Skin epidermis (tissue), 12 donors: ENCODE results near the gene EOLA1.
"Not testable (repeated sequence)": the region's sequence is repeated elsewhere in the genome, so short reads cannot be mapped to it uniquely, and the experiment has no call there.

Experiments used
- H3K27ac ChIP-seq, 21 experiments: fragments of 200-600 bp; sonication (generic) in 11 of 21; one replicate each; pipeline ENCODE4 v1.5.0; 2020; ENCODE audit warnings: mild to moderate bottlenecking in 3 of 21, inconsistent platforms in 2 of 21, moderate library complexity in 2 of 21
- H3K4me3 ChIP-seq, 7 experiments: fragments of 200-600 bp; sonication (generic) in 2 of 7; one replicate each; pipeline ENCODE4 v1.5.0; 2020; ENCODE audit warnings: inconsistent platforms in 2 of 7, mild to moderate bottlenecking in 2 of 7, moderate library complexity in 1 of 7

The EOLA1 gene

DNA sequence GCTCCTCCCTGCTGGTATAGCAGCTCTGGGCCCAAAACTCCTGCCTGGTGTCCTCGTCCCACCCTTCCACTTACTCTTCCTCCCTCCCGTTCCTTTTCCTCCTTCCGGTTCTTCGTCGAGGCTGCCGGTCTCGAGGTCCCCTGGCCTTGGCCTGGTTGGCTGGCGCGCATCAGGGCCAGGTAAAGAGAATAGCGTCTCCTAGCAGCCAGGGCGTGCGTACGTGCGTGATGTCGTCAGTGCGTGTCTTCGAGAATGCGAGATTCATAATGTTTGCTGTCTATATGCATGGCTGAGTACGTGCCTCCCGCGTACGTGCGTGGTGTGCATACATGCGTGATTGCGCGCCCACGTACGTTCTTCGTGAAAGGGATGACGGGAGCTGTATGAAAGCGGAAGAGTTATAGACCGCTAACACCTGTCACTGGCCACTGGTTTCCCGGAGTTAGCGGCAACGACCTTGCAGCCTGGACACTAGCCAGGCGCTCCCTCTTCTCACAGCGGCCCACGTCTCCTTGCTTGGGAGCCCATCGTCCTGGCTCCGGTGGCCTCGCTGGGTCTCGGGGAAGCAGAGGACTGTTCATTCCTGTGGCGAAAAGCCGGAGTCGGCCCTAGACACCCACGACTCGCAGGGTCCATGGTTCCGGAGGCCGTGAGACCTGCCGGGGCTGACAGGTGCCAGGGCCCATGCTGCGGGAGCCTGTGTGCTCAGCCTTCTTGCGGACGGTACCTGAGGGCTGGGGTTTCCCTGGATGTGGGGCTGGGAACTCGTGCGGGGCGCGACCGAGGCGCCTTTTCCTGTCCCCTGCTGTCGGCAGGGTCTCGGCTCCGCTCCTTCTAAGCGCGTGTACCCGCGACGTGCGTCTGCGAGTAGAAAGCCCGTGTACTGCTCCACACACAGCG, at the start of gene EOLA1:
EOLA1 (plus strand) TSS at position 392 of the 900 bp plus-strand sequence. CDS start 4,619 bp downstream, outside the sequence.
- peak within 1 kb of the TSS; percentile 45 to 71 (median 57) for H3K4me3 ChIP-seq

DNA sequence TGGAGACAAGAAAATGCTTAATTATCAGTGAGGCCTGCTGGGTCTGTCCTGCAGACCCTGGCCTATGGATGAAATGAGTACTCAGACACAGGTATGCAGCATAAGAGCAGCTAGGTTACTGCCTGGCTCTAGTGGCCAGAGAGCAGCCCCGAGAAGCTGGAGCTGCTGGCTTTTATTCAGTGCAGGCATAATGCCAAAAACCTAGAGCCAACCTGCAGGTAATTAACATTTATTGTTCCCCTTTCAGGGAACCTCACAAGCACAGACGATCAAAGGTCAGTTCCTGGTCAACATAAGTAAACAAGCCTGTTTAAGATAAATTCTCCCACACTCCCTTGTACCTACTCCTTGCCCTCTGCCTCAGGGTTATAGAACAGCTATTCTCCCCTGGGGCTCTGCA, 49.0 kb upstream of the EOLA1 start:
- Histone ChIP-seq H3K4me3 (no peak overlapping the region), H3K27ac (no peak overlapping the region)

More for the DNA sequence above, at the start of gene EOLA1:
- H3K27ac ChIP-seq = peak within 1 kb of the TSS; percentile 48 to 91 (median 85)

DNA sequence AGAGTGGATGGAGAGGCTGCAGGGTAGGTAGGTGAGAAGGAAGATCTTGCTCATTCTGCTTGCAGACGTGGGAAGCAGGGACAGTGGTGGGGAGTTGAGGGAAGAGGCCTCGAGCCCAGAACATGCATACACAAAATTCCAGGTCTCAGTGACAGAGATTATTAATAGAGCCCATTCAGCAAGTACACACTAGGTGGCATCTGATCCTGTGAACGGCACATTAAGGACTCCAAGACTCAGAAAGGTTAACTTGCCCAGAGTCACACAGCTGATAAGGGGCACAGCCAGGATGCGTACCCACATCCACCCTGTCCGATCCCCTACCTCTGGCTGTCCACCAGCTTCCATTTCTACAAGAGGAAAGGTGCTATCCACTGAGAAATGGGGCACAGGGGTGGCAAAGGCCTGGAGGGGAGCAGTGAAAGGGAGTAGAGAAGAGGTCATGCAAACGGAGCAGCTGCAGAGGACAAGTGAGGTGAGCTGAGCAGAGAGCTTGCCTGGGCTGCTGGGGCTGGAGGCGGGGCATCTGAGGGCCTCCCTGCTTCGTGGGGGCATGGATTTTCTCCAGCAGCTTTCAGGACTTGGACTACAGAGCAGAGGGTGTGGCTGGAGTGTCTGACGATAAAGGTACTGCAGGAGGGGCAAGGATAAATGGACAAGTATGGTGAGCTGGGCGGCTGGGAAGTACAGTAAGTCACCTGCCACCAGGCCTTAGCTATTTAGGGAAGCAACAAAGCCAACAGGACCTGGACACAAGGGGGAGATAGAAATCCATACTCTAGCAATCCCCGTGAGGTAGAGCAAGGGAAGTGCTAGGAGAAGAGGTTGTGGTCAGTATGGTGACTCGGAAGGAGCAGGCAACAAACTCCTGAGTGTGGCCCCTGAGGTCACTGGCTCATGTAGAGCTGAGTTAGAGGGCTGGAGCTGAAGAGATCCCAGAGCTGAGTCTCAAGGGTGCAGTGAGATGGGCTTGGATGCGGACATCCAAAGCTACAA, 46.9 kb upstream of the EOLA1 start:
- Histone ChIP-seq H3K27ac (no peak overlapping the region), H3K4me3 (no peak overlapping the region)

DNA sequence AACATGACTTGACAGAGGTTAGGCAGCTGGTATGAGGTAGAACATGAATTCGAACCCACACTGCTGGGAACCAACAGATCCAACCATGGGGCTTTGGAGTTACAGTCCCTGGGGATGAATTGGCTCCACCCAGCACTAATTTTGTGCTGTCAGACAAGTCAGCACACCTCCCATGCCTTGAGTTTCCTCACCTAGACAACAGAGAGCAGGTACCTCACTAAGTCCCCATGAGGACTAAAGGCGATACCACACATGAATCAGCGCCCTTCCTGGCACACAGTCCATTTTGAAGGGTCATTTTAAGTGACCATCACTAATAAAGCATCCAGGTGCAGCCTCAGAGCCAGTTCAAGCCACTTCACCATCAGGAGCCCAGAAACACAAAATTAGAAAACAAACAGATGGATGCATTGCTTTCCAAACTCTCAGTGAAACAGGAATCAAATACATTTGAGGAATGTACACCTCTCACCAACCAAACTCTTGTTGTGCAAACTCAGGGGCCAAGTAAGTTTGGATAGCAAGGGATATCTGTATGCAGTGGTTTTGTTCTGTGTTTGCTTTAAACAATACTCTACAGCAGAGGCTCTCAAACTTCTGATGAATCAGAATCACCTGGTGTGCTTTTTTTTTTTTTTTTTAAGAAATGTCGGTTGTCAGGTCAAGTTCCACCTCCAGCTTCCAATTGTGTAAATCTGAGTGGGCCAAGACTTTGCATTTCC, 45.8 kb upstream of the EOLA1 start:
- Histone ChIP-seq H3K27ac (no peak overlapping the region), H3K4me3 (no peak overlapping the region)

DNA sequence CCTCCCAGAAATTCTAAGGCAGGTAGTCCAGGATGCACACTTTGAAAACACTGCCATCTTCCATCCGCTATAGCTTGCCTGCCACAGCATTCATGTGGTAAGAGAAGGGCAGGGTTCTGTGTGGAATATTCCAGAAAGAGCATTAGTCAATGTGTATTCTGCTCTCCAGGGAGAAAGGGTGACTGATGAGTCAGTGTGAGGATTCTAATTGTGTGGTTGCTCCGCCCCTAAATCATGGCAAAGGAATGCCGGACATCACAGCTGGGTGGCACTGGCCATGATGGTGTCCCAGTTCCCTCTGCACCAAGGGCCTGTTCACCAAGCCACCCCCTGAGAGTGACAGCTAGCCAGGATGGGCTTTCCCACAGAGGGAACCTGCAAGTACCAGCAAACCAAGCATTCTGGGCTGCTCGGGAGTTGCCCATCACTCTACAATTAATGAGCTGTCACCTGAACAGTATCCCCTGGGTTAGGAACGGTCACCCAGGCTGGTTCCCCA, 45.2 kb upstream of the EOLA1 start:
- H3K4me3 ChIP-seq = no peak overlapping the region
- H3K27ac ChIP-seq = no peak overlapping the region

DNA sequence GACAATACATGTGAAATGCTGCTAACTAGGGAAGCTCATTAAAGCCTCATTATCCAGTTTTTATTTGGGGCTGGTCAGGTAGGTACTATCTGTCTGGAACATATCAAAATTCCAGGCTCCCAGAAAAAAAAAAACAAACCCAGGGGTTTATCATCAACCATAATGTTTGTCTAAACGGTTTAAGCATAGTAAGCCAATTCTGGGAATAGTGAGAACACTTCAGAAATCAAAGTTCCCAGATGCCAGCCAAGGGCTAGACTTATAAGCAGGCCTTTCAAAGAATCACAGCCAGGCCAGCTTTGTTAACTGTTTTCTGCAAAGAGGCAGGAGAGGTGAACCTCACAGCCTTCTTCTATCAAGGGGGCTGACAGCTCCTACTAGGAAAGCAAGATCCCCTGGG, 43.8 kb upstream of the EOLA1 start:
- peak overlapping the region in 1 of 21 experiments; percentile 30 for H3K27ac ChIP-seq

DNA sequence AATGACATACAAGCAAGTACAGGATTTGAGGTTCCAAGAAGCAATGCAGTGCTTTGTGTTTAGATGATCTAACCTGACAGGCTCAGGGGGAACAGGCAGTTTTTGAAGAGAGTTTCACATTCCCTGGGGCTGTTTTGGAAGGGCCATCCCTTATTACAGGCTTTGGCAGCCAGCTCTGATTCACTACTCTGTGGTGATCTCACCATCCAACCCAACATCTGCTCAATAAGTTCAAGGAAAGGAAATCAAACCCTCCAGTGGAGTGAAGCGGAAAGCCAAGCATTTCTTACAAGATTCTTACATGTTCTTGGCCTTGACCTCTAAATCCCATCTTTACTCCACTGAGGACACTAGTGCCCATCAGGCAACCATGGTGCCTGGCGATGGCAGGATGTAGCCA, 43.2 kb upstream of the EOLA1 start:
- Histone ChIP-seq H3K4me3 (no peak overlapping the region), H3K27ac (peak overlapping the region in 1 of 21 experiments; percentile 50)

More for the DNA sequence above, 43.8 kb upstream of the EOLA1 start:
- no peak overlapping the region for H3K4me3 ChIP-seq

DNA sequence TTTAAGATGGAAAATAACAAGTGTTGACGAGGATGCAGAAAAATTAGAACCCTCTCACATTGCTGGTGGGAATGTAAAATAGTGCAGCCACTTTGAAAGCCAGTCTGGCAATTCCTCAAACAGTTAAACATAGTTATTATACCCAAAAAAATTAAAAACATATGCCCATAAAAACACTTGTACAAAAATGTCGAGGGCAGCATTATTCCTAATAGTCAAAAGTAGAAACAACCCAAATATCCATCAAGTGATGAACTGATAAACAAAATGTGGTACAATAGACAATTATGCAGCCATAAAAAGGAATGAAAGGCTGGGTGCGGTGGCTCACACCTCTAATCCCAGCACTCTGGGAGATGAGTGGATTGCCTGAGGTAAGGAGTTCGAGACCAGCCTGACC, 42.0 kb upstream of the EOLA1 start:
- Histone ChIP-seq H3K27ac (no peak overlapping the region), H3K4me3 (no peak overlapping the region)

DNA sequence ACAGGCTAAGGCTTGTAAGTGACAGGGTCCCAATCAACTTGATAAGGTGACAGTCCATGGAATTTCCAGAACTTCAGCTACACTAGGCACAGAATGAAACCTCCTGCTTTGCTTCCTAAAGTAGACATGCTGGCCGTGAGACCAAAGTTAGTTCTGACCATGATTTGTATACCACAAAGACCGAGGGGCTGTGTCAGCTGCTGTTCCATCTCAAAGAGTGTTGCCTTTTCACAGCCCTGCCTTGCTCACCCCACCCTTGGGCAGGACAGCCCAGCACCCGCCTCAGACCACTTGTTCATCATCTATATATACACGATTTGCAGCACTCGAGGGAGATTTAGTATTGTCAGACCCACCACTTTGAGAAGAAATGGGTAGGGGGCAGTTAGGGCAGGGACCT, 41.0 kb upstream of the EOLA1 start:
- H3K4me3 ChIP-seq = no peak overlapping the region

DNA sequence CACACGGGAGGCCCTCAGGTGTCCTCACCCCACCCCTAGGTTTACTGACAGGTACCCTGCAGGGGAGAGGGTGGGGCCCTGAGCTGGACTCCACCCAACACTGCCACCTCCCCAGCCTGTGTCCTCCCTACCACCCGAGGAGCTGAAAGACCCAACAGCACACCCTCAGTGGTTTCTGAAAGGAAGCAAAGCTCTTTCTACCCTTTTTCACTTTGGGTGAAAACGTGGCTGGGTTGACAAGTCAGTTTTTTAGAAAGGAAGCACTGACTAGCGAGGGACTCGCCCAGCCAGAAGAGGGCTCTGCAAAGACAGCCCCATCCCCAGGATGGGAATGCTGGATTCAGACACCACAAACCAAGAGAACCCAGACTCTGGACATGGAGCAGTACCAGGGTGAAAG, 37.9 kb upstream of the EOLA1 start:
- H3K4me3 ChIP-seq = not testable (repeated sequence)
- peak overlapping the region in 2 of 21 experiments; percentile 24 to 26 for H3K27ac ChIP-seq

More for the DNA sequence above, 41.0 kb upstream of the EOLA1 start:
- H3K27ac ChIP-seq = no peak overlapping the region

DNA sequence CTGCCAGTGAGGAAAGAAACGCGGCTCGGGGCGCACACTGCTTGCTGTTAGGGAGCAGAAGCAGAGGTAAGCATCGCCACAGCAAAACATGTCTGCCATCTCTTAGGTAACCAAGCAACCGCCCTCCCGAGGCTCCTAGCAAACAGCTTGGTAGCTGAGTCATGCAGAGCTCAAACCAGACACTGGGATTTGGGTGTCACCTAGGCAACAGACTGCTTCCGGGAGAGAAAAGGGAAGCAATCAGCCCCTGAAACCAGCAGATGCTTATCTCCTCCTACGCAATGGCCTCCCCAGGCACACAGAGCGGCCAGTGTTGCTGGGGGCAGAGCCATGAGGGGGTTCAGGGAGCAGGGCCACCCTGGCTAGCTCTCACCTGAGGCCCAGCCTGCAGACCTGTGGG, 37.4 kb upstream of the EOLA1 start:
- peak overlapping the region in 6 of 21 experiments; percentile 24 to 94 (median 88) for H3K27ac ChIP-seq
- H3K4me3 ChIP-seq = peak overlapping the region in 4 of 7 experiments; percentile 44 to 57 (median 52)

DNA sequence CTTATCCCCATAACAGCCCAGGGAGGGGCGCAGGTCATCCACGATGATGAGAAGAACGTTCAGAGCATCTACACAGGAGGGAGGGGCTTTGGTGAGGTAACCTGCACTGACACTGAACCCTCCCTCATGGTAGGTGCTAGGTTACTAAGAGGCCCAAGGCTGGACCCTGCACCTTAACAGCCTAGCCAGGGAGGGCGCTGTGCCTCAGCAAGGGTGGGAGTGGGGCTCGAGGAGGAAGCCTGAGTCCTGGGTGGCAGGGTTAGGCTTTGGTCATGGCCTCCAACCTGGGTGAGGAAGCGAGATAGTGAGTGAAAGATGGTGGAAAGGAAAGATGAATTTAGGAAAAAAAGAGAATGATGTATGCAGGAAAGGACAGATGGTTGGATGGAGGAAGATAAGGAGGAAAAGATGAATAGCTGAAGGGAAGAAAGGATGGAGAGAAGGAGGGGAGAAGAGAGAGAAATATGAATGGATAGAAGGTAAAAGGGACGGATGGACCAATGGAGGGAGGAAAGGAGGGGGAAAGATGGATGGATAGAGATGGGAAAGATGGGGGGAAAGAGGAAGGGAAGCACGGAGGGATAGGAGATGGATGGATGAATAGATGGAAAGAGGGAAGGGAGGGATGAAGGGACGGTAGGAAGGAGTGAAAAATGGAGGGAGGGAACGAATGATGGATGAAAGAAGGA, 36.4 kb upstream of the EOLA1 start:
- Histone ChIP-seq H3K27ac (peak overlapping the region; percentile 58 to 94 (median 88)), H3K4me3 (peak overlapping the region; percentile 36 to 57 (median 51))

DNA sequence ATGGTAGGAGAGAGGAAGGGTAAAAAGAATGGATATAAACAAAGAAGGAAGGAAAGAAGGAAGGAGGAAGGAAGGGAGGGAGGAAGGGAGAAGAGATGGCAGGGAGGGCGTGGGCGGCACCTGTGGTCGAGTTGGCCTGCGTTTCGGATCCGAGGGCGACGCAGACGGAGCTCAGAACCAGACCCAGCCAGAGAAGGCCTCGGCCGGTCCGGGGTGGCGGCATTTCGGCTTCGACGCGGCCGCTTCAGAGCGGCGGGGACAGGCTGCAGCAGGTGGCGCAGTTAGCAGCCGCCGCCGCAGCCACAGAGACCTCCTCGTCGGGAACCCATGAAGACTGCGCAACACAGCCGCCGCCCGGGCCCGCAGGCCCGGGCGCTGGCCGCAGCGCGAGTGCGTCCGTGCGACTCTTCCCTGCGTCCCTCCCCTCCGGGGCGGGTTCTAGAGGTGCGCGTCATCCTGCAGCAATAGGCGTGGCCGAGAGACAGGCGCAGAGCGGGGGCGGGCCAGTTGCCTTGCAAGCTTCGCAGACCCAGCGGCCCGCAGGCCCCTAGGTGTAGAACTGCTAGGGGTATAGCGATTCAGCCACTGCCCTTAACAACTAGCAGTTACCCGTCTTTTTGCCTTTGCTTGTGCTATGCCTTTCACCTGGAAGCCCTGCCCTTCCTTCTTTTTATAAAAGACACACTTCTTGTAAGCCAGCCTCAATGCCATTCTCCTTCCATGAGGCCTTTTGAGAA, 35.7 kb upstream of the EOLA1 start, which contains the start of gene IDS:
IDS (minus strand) TSS at position 392 of the 737 bp plus-strand sequence; CDS start at position 223, 169 bp downstream.
- Histone ChIP-seq H3K27ac (peak within 1 kb of the TSS; percentile 58 to 94 (median 88)), H3K4me3 (peak within 1 kb of the TSS; percentile 36 to 57 (median 51))

DNA sequence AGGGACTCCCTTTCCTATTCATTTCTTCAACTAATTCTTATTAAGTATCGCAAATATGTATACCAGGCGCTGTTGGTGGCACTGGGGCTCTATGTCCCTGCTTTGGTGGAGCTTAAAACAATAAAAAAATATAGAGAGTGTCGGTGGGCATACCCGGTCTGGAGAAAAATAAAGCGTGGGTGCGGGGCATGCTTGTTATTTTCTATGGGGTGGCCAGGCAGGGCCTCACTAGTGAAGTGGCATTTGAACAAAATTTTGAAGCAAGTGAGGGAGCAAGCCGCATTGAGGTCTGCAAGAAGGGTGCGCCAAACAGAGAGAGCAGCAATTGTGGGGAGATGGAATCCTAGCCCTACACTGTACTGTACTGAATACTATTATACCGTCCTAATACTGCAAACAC, 35.1 kb upstream of the EOLA1 start:
- Histone ChIP-seq H3K27ac (peak overlapping the region in 14 of 21 experiments; percentile 84 to 94 (median 89)), H3K4me3 (peak overlapping the region in 2 of 7 experiments; percentile 44 to 57)

DNA sequence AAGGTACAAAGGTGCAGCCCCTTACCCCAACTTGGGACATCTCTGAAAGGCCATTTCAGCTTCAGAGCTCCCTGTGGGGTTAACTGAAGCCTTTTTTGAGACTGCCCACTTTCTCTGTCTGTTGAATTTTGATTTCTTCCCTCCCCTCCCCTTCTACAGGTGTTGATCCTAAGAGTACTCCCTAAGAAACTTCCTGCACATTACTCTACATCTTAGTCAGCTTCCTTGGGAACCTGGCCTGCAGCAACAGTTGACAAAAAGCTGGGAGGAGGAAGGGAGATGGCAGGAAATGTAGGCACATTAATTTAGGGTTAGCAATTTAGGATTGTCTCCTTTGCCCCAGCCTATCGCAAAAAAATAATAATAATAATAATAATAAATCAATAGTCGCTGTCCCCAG, 34.5 kb upstream of the EOLA1 start:
- no peak overlapping the region for H3K27ac ChIP-seq

DNA sequence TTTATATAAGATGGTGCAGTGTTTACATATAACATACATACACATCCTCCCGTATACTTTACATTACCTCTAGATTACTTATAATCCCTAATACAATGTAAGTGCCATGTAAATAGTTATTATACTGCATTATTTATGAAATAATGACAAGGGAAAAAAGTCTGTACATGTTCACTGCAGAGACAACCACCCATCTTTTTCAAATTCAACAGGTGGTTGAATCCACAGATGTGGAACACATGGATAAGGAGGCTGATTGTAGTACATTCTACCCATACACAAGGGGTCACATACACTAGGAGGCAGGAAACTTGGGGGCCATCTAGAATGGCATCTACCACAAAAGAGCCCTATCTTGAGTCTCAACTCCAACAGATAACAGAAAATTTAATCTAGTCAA, 32.3 kb upstream of the EOLA1 start:
- H3K4me3 ChIP-seq = no peak overlapping the region
- H3K27ac ChIP-seq = no peak overlapping the region

More for the DNA sequence above, 34.5 kb upstream of the EOLA1 start:
- no peak overlapping the region for H3K4me3 ChIP-seq

DNA sequence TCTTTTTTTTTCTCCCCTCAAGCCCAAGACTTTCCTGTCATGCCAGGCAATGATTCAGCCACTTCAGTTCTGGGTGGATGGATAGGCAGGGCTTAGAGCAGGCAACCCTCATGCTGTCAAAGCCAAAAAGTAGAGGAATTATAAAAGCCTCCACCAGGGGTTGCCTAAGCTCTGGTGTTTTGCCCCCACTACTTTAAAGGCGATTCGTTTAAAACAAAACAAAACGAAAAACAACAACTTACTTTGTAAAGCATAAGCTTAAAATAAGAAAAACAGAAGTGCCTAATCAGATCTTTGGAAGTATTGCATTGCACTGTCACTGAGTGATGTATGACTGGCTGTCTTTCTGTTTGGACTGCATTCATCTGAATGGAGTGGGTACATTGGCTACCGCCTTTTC, 30.4 kb upstream of the EOLA1 start:
- no peak overlapping the region for H3K27ac ChIP-seq
- H3K4me3 ChIP-seq = no peak overlapping the region

DNA sequence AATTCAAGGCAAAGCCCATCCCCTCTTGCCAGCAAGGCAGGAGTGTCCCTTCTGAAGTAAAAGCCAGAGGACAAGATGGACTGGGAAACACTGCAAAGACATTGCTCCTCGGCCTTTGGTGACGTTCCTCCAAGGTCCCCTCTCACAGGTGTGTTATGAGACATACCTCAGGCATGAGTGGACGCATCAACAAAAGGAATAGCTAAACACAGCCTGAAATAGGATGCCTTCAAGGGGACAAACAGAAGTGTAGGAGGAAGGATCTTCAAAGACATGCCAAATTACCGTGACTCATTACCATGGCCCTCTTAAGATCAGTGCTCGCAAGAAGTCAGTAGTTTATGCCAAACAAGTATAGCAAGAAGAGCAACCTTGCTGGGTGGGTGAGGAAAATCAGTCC, 29.7 kb upstream of the EOLA1 start:
- H3K27ac ChIP-seq = peak overlapping the region in 1 of 21 experiments; percentile 9
- no peak overlapping the region for H3K4me3 ChIP-seq
